ENCODE results near the gene TMEM163.

TMEM163 gene

DNA sequence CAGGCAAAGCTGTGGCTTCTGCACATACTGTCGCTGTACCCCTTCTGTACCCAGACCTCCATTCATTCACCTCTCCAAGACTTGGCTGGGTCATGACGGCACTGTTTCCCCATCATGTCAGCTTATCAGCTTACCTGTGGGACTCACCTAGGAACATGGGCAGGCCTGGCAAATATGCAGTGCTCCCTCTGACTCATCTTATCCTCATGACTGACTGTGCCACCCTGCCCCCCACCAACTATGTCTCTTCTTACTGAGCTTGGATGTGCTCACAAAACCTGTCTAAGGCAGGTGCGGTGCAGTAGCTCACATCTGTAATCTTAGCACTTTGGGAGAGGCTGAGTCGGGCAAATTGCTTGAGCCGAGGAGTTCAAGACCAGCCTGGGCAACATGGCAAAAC lies 312.5 kb downstream of the TMEM163 start:
- H3K9me3 ChIP-seq (ENCODE audit: control insufficient read depth, insufficient read depth, low read depth, low read length), result no peaks in the 10 kb centered on the region
- H3K27ac ChIP-seq (ENCODE audit: low read depth, low read length), result no peak overlapping the region
- H3K4me3 ChIP-seq (ENCODE audit: low read depth, low read length), result no peak overlapping the region
- H3K9ac ChIP-seq (ENCODE audit: low read length), result no peak overlapping the region
- H3K27me3 ChIP-seq (ENCODE audit: control insufficient read depth, insufficient read depth, low read length), result no peaks in the 10 kb centered on the region
- H3K36me3 ChIP-seq (ENCODE audit: control insufficient read depth, insufficient read depth, low read length), result peaks cover 13% of the 10 kb centered on the region
- H3K4me1 ChIP-seq (ENCODE audit: control insufficient read depth, insufficient read depth, low read length), result peaks cover 2% of the 10 kb centered on the region; the same call in 1 of the 2 replicates

Data from HUES6 (cell line).